GM23248 (cell line): ENCODE measurements around the gene SPSB3. TPM values are rescaled to one million over a fixed set of nuclear protein-coding genes. Genes with fewer than 3 reads are reported as not detected.

Source experiments
- DNase-seq: peaks from one replicate; pipeline ENCODE4 v3.0.0-alpha.2; 2015
- H2AFZ ChIP-seq: fragments of 200-600 bp; sonication (generic); 2 replicates; pipeline ENCODE4 v1.6.1; 2016; ENCODE audit warnings: antibody characterized with exemption
- H3F3A ChIP-seq: fragments of 200-600 bp; sonication (generic); 2 replicates; pipeline ENCODE4 v1.6.1; 2016; ENCODE audit warnings: mild to moderate bottlenecking, antibody characterized with exemption, mixed run types; ENCODE audit not compliant: insufficient read depth
- H3K27ac ChIP-seq: fragments of 200-600 bp; sonication (generic); 2 replicates; pipeline ENCODE4 v1.5.1; 2016; ENCODE audit warnings: mild to moderate bottlenecking
- H3K27me3 ChIP-seq: fragments of 200-600 bp; sonication (generic); replicated peaks from 2 replicates; pipeline ENCODE4 v1.6.1; 2016; ENCODE audit warnings: mild to moderate bottlenecking; ENCODE audit not compliant: insufficient read depth
- H3K36me3 ChIP-seq: fragments of 200-600 bp; sonication (generic); 2 replicates; pipeline ENCODE4 v1.6.1; 2016; ENCODE audit warnings: low read depth, mild to moderate bottlenecking
- H3K4me1 ChIP-seq: fragments of 200-600 bp; sonication (generic); 2 replicates; pipeline ENCODE4 v1.6.1; 2016; ENCODE audit warnings: mild to moderate bottlenecking; ENCODE audit not compliant: insufficient read depth
- H3K4me2 ChIP-seq: fragments of 200-600 bp; sonication (generic); one replicate; pipeline ENCODE4 v1.6.1; 2016; ENCODE audit warnings: mild to moderate bottlenecking; ENCODE audit not compliant: unreplicated experiment
- H3K4me3 ChIP-seq: fragments of 200-600 bp; sonication (generic); 2 replicates; pipeline ENCODE4 v1.5.1; 2016; ENCODE audit warnings: mild to moderate bottlenecking
- H3K79me2 ChIP-seq: fragments of 200-600 bp; sonication (generic); 2 replicates; pipeline ENCODE4 v1.6.1; 2016; ENCODE audit warnings: mild to moderate bottlenecking; ENCODE audit not compliant: insufficient read depth
- H3K9ac ChIP-seq: fragments of 200-600 bp; sonication (generic); 2 replicates; pipeline ENCODE4 v1.6.1; 2016; ENCODE audit warnings: mild to moderate bottlenecking
- H3K9me2 ChIP-seq: fragments of 200-600 bp; sonication (generic); 2 replicates; pipeline ENCODE4 v1.6.1; 2016; ENCODE audit warnings: mixed run types, mild to moderate bottlenecking, moderate library complexity; ENCODE audit not compliant: insufficient read depth
- H3K9me3 ChIP-seq: fragments of 200-600 bp; sonication (generic); one replicate; pipeline ENCODE4 v1.6.1; 2017; ENCODE audit warnings: low read depth
- H4K20me1 ChIP-seq: fragments of 200-600 bp; sonication (generic); 2 replicates; pipeline ENCODE4 v1.6.0; 2016; ENCODE audit not compliant: insufficient read depth
- EZH2 ChIP-seq: fragments of 200-600 bp; sonication (generic); IDR thresholded peaks from 2 replicates; pipeline ENCODE4 v1.6.1; 2018; ENCODE audit warnings: antibody characterized with exemption, mild to moderate bottlenecking; ENCODE audit not compliant: insufficient read depth, poor library complexity, severe bottlenecking
- EZH2phosphoT487 ChIP-seq: fragments of 200-600 bp; sonication (generic); IDR thresholded peaks from 2 replicates; pipeline ENCODE4 v1.6.1; 2018; ENCODE audit warnings: antibody characterized with exemption, moderate library complexity, mild to moderate bottlenecking, low read depth; ENCODE audit not compliant: insufficient read depth
- WGBS, 2 experiments: methylation state at CpG; one replicate each; pipeline ENCODE4 v1.1.6; 2015 to 2017; ENCODE audit warnings: low lambda C conversion rate in 2 of 2, low coverage in 1 of 2; ENCODE audit errors: missing lambda C conversion rate in 2 of 2; 5-methylcytosine and 5-hydroxymethylcytosine counted together
- in situ Hi-C: fragments of 300-500 bp; cut with MboI; formaldehyde crosslinking; loops from 2 replicates; pipeline ENCODE4 v1.15.0; 2020
- polyA plus RNA-seq: library from polyadenylated mRNA; unstranded; fragments of >200 nt; fragmentation: Nextera tagmentation; extraction: Ambion mirVana; gene quantifications from 2 replicates; pipeline ENCODE4 v1.2.1, GENCODE V29; 2016
- total RNA-seq: library from RNA; depleted of rRNA; stranded (reverse); fragments of >200 nt; shearing (Covaris generic); gene quantifications from 2 replicates; pipeline ENCODE4 v1.2.3, GENCODE V29; 2014; rRNA removed

SPSB3 gene
- 35.3 and 50.2 TPM in 2 replicates for total RNA-seq
- 35.1 and 35.6 TPM in 2 replicates for polyA plus RNA-seq

DNA sequence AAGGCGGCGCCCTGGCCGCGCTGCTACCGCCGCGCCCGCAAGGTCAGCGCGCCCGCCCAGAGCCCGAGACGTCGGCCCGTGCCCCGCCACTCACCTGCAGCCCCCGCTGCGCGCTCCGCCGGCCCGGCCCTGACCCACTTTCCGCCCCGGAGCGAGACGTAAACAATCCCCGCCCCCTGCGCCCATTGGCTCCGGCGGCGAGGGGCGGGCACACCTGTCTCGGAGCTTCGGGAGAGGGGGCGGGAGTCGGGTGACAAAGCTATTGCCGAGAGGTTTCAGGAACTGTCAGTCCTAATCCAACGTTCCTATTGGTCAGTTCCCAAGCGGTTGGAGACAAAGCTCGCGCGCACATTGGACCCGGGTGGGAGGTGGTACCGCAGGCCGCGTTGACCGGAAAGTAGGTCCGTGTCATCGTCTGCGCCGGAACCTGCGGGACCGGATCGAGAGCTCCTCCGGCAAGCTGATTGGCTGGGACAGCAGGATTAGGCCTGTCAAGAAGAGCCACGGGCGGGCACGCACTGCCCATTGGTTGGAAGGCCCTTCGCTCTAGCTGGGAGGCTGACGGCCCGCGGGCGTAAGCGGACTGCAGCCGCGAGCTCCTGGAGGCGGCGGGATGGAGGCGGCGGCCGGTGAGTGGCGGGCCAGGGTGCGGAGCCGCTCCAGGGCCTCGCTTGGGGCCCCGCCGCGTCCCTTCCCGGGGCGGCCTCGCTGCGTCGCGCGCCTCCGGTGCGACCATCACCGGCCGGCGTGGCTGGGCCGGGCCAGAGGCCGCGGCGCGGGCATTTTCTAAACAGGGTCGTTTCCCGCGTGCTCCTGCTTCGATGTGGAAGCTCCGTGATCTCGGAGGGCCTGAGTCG lies at the start of gene SPSB3, which contains the start of gene NUBP2:
Gene SPSB3, minus strand, starts transcription at position 164 of the 857 bp plus-strand sequence. CDS start 1,088 bp downstream, outside the sequence.
Gene NUBP2, plus strand, starts transcription at position 553 of the 857 bp plus-strand sequence. Its CDS starts 61 bp downstream, at position 614.
- Histone ChIP-seq H3K4me3 (peak within 1 kb of the TSS; percentile 98), H3K27me3 (no peaks in the 10 kb centered on the region), H3K9me3 (no peaks in the 10 kb centered on the region), H2AFZ (peak within 1 kb of the TSS; percentile 69), H3K9ac (peak within 1 kb of the TSS; percentile 85), H4K20me1 (no peaks in the 10 kb centered on the region), H3K36me3 (no peaks in the 10 kb centered on the region), H3K79me2 (peaks cover 58% of the 10 kb centered on the region), H3K4me1 (no peaks in the 10 kb centered on the region), H3K4me2 (peak within 1 kb of the TSS; percentile 89), H3K9me2 (no peaks in the 10 kb centered on the region), H3K27ac (peak within 1 kb of the TSS; percentile 60), H3F3A (0 out of 2 replicates have a peak, but pooled peaks cover 8% of the 10 kb centered on the region)
- TF ChIP-seq EZH2phosphoT487 (no peak), EZH2 (no peak)
- in situ Hi-C loops = no loop called here
- DNase-seq = peak; percentile 100
- 0 to 1% methylated on average over 57 to 88 of the region's 102 CpGs for WGBS, 2 experiments

DNA sequence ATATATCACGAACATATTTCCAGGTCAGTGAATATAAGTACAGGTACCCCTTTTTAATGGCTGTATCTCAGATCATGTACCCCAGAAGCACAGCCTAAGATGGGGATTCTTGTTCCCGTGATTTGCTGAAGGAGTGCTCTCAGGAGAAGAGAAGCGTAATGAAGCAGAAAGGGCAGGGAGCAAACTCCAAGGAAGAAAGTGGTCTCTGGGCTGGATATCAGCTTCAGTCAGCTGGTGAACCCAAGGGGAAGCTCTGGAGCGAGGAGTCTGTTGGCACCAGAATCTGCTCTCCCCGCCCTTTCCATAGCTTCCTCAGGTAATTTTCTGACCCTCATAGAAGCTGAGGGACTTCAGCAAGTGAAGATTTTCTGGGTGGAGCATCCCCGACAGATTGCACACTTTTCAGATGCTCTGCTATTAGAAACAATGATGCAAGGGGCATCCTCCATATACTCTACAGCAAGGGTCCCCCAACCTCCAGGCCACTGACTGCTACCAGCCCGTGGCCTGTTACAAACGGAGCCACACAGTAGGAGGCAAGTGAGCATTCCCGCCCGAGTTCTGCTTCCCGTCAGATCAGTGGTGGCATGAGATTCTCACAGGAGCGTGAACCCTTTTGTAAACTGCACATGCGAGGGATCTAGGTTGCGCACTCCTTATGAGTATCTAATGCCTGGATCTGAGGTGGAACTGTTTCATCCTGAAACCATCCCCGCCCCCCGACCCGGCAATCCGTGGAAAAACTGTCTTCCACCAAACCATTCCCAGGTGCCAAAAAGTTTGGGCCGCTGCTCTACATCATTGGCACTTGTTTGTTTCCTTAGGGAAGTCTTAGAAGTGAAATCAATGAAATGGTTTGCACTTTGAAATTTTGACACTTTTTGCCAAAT lies 49.1 kb upstream of the SPSB3 start:
- 79 to 84% methylated on average over 18 to 19 of the region's 19 CpGs for WGBS, 2 experiments
- peaks cover 17% of the 10 kb centered on the region for H3K4me1 ChIP-seq
- H3K27ac ChIP-seq = no peak overlapping the region
- H3K4me3 ChIP-seq = no peak overlapping the region
- in situ Hi-C loops = no loop called here
- no peaks in the 10 kb centered on the region for H3K27me3 ChIP-seq
- no peak overlapping the region for H3K4me2 ChIP-seq
- H3K79me2 ChIP-seq = peaks cover 31% of the 10 kb centered on the region
- H3K9me2 ChIP-seq = no peaks in the 10 kb centered on the region
- H2AFZ ChIP-seq = no peak overlapping the region
- no peaks in the 10 kb centered on the region for H4K20me1 ChIP-seq
- H3K9ac ChIP-seq = no peak overlapping the region
- H3K9me3 ChIP-seq = no peaks in the 10 kb centered on the region
- DNase-seq = no peak
- TF ChIP-seq EZH2phosphoT487 (no peak), EZH2 (no peak)
- 0 out of 2 replicates have a peak, but pooled peaks cover 7% of the 10 kb centered on the region for H3K36me3 ChIP-seq
- H3F3A ChIP-seq = peaks cover 8% of the 10 kb centered on the region; the same call in 1 of the 2 replicates

DNA sequence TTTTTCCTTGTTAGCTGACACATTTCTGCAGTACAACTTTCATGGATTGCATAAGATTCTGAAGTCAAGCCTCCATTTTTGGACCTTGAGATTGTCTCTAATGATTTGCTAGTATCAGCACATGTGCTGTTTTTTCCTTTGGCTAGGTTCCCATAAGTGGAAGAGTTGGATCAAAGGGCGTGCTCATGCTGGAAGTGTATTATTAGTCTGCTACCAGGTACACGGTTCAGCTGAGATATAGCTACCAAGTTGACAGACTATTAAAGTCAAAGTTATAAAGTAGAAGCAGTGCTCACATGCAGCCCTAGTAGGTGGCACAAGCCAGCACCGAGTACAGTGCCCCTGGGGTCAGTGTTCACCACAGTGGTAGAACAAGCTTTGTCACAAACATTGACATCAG lies 47.8 kb upstream of the SPSB3 start:
- H3K9ac ChIP-seq = no peak overlapping the region
- no peak overlapping the region for H3K4me2 ChIP-seq
- peaks cover 17% of the 10 kb centered on the region for H3K4me1 ChIP-seq
- WGBS, 2 experiments = 41 to 45% methylated on average over 3 of the region's 3 CpGs
- H3K27ac ChIP-seq = no peak overlapping the region
- no peaks in the 10 kb centered on the region for H3K27me3 ChIP-seq
- no peaks in the 10 kb centered on the region for H3K9me2 ChIP-seq
- no peak overlapping the region for H3K4me3 ChIP-seq
- in situ Hi-C loops = no loop called here
- H3K9me3 ChIP-seq = no peaks in the 10 kb centered on the region
- TF ChIP-seq EZH2 (no peak), EZH2phosphoT487 (no peak)
- H3K36me3 ChIP-seq = 0 out of 2 replicates have a peak, but pooled peaks cover 7% of the 10 kb centered on the region
- peak; percentile 5 for DNase-seq
- no peak overlapping the region for H2AFZ ChIP-seq
- H3F3A ChIP-seq = peaks cover 8% of the 10 kb centered on the region; the same call in 1 of the 2 replicates
- peaks cover 37% of the 10 kb centered on the region for H3K79me2 ChIP-seq
- no peaks in the 10 kb centered on the region for H4K20me1 ChIP-seq

DNA sequence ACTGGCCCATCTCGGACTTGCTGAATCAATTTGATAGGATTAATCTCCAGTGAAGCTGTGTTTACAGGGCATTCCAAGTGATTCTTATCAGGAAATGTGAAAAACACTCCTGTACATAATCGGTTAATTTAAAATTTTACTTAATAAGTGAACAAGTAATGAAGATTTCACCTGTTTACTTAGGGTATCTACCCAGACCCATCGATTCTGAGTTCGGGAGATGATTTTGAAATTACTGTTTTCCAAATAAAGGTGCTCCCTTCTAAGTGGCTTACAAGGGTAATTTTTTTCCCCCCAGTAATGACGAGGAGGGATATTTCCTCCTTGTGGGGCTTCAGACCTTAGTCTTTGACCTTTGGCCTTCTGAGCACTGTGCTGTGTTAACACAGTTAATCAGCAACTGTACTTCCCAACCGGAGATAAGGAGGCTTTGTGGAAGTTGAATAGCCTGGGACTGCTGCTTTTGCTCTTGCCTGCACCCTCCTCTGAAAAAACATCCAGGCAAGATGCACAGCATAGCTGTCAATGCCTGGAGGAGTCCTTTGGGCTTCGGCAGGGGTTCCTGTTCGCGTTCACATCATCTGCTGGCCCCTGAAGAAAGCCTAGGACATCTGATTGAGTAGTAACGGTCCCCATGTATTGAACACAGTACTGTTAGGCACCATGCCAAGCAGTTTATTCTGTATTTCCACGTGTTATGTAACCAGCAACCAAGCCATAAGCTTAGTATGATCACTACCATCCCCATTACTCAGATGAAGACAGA lies 46.5 kb upstream of the SPSB3 start:
- no peaks in the 10 kb centered on the region for H3K9me3 ChIP-seq
- H3K27me3 ChIP-seq = no peaks in the 10 kb centered on the region
- H3K4me3 ChIP-seq = peak overlapping the region; percentile 97
- WGBS, 2 experiments = 76 to 82% methylated on average over 11 of the region's 11 CpGs
- no peaks in the 10 kb centered on the region for H3K9me2 ChIP-seq
- DNase-seq = no peak
- in situ Hi-C loops = no loop called here
- H3K4me2 ChIP-seq = peak overlapping the region; percentile 100
- no peaks in the 10 kb centered on the region for H4K20me1 ChIP-seq
- TF ChIP-seq EZH2phosphoT487 (no peak), EZH2 (no peak)
- H3K4me1 ChIP-seq = peaks cover 17% of the 10 kb centered on the region
- peaks cover 51% of the 10 kb centered on the region for H3K79me2 ChIP-seq
- no peak overlapping the region for H2AFZ ChIP-seq
- peak overlapping the region; percentile 86 for H3K9ac ChIP-seq
- no peak overlapping the region for H3K27ac ChIP-seq
- 0 out of 2 replicates have a peak, but pooled peaks cover 7% of the 10 kb centered on the region for H3K36me3 ChIP-seq
- H3F3A ChIP-seq = peaks cover 8% of the 10 kb centered on the region; the same call in 1 of the 2 replicates
